Neural cell (in vitro differentiated cells): ENCODE data around the gene BLOC1S1. TPM values are rescaled to one million over a fixed set of nuclear protein-coding genes. Genes with fewer than 3 reads are reported as not detected.
A peak's percentile ranks its signal among the peaks of the same experiment; 100 is the strongest.

Experiments
- H2AFZ ChIP-seq: fragments of 200-600, 300-800 bp; sonication (generic), shearing (Covaris generic); 2 replicates; pipeline ENCODE4 v1.6.0; 2014; ENCODE audit warnings: low read depth, mild to moderate bottlenecking, antibody characterized with exemption, low read length, moderate library complexity
- H3F3A ChIP-seq: fragments of 200-600 bp; shearing (Covaris generic); 2 replicates; pipeline ENCODE4 v1.6.1; 2016; ENCODE audit warnings: mild to moderate bottlenecking, moderate library complexity, mixed read lengths, antibody characterized with exemption, low read length; ENCODE audit not compliant: insufficient read depth, poor library complexity, severe bottlenecking
- H3K27ac ChIP-seq: fragments of 200-600, 300-800 bp; sonication (generic), shearing (Covaris generic); 2 replicates; pipeline ENCODE4 v1.5.1; 2014; ENCODE audit warnings: mild to moderate bottlenecking, low read length, moderate library complexity
- H3K27me3 ChIP-seq: fragments of 300-800, 200-600 bp; sonication (generic), shearing (Covaris generic); 2 replicates; pipeline ENCODE4 v1.6.0; 2014; ENCODE audit warnings: mild to moderate bottlenecking, low read depth, low read length, moderate library complexity; ENCODE audit not compliant: insufficient read depth
- H3K36me3 ChIP-seq: fragments of 300-800, 200-600 bp; sonication (generic), shearing (Covaris generic); 2 replicates; pipeline ENCODE4 v1.5.1; 2014; ENCODE audit warnings: mild to moderate bottlenecking, antibody characterized with exemption, low read length, moderate library complexity; ENCODE audit not compliant: insufficient read depth
- H3K4me2 ChIP-seq: fragments of 300-800, 200-600 bp; sonication (generic), shearing (Covaris generic); 2 replicates; pipeline ENCODE4 v1.6.0; 2014; ENCODE audit warnings: mild to moderate bottlenecking, low read length
- H3K4me3 ChIP-seq: fragments of 300-800, 200-600 bp; sonication (generic), shearing (Covaris generic); 2 replicates; pipeline ENCODE4 v1.5.1; 2014; ENCODE audit warnings: mild to moderate bottlenecking, low read length, moderate library complexity
- H3K79me2 ChIP-seq: fragments of 200-600 bp; shearing (Covaris generic); replicated peaks from 2 replicates; pipeline ENCODE4 v1.6.0; 2014; ENCODE audit warnings: mild to moderate bottlenecking, low read length, moderate library complexity; ENCODE audit not compliant: insufficient read depth
- H3K9ac ChIP-seq: fragments of 300-800, 200-600 bp; sonication (generic), shearing (Covaris generic); 2 replicates; pipeline ENCODE4 v1.6.1; 2016; ENCODE audit warnings: mild to moderate bottlenecking, low read length, mixed read lengths
- H3K9me2 ChIP-seq: fragments of 200-600 bp; shearing (Covaris generic); 2 replicates; pipeline ENCODE4 v1.6.1; 2016; ENCODE audit warnings: mild to moderate bottlenecking, low read length, mixed read lengths; ENCODE audit not compliant: insufficient read depth
- H3K9me3 ChIP-seq: fragments of 200-600, 300-800 bp; sonication (generic), shearing (Covaris generic); 2 replicates; pipeline ENCODE4 v1.6.1; 2016; ENCODE audit warnings: mild to moderate bottlenecking, mixed run types, low read length, moderate library complexity, mixed read lengths
- H4K20me1 ChIP-seq: fragments of 200-600 bp; shearing (Covaris generic); 2 replicates; pipeline ENCODE4 v1.6.1; 2016; ENCODE audit warnings: mild to moderate bottlenecking, mixed run types; ENCODE audit not compliant: insufficient read depth
- EP300 ChIP-seq: fragments of 450-650 bp; conservative IDR thresholded peaks from 2 replicates; pipeline ENCODE4 v1.6.1; 2014; ENCODE audit warnings: antibody characterized with exemption, mild to moderate bottlenecking, moderate library complexity; ENCODE audit not compliant: poor library complexity, severe bottlenecking
- EZH2 ChIP-seq: fragments of 200-600, 300-800 bp; shearing (Covaris generic), sonication (generic); IDR thresholded peaks from 2 replicates; pipeline ENCODE4 v1.6.1; 2014; ENCODE audit warnings: antibody characterized with exemption, low read length, borderline replicate concordance, mild to moderate bottlenecking; ENCODE audit not compliant: insufficient read depth, poor library complexity, severe bottlenecking
- MXI1 ChIP-seq: fragments of 450-650 bp; conservative IDR thresholded peaks from 2 replicates; pipeline ENCODE4 v1.6.1; 2014; ENCODE audit warnings: antibody characterized with exemption, mild to moderate bottlenecking; ENCODE audit not compliant: poor library complexity, severe bottlenecking
- POLR2AphosphoS5 ChIP-seq: IDR thresholded peaks from 2 replicates; pipeline ENCODE4 v1.6.1; 2012
- RAD21 ChIP-seq: fragments of 450-650 bp; conservative IDR thresholded peaks from 2 replicates; pipeline ENCODE4 v1.6.1; 2014; ENCODE audit warnings: antibody characterized with exemption, mild to moderate bottlenecking, moderate library complexity
- REST ChIP-seq: IDR thresholded peaks from 2 replicates; pipeline ENCODE4 v1.6.1; 2012; ENCODE audit warnings: borderline replicate concordance
- SMC3 ChIP-seq: fragments of 450-650 bp; conservative IDR thresholded peaks from 2 replicates; pipeline ENCODE4 v1.6.1; 2014; ENCODE audit warnings: antibody characterized with exemption, mild to moderate bottlenecking, moderate library complexity; ENCODE audit not compliant: poor library complexity
- TAF1 ChIP-seq: IDR thresholded peaks from 2 replicates; pipeline ENCODE4 v1.6.1; 2012; ENCODE audit warnings: low read depth
- polyA plus RNA-seq: library from polyadenylated mRNA; depleted of rRNA; stranded (reverse); fragments of >200 nt; gene quantifications from 2 replicates; pipeline ENCODE4 v1.2.3, GENCODE V29; 2014
- TF ChIP-seq, protein P1 (sequence below): fragments of 450-650 bp; IDR thresholded peaks from 2 replicates; pipeline ENCODE4 v1.5.1; 2014; ENCODE audit warnings: antibody characterized with exemption, mild to moderate bottlenecking, moderate library complexity; ENCODE audit not compliant: poor library complexity, severe bottlenecking

The BLOC1S1 gene
- polyA plus RNA-seq, 1 donor from 2014 or later = 217 TPM

GRCh38 chr12:55724940-55725309, 9.1 kb downstream of the BLOC1S1 start:
- no peak overlapping the region for H2AFZ ChIP-seq
- no peaks in the 10 kb centered on the region for H3K9me3 ChIP-seq
- no peaks in the 10 kb centered on the region for H3K9me2 ChIP-seq
- H3K36me3 ChIP-seq = peaks cover 3% of the 10 kb centered on the region
- no peaks in the 10 kb centered on the region for H3K27me3 ChIP-seq
- TF ChIP-seq, protein P1, sequence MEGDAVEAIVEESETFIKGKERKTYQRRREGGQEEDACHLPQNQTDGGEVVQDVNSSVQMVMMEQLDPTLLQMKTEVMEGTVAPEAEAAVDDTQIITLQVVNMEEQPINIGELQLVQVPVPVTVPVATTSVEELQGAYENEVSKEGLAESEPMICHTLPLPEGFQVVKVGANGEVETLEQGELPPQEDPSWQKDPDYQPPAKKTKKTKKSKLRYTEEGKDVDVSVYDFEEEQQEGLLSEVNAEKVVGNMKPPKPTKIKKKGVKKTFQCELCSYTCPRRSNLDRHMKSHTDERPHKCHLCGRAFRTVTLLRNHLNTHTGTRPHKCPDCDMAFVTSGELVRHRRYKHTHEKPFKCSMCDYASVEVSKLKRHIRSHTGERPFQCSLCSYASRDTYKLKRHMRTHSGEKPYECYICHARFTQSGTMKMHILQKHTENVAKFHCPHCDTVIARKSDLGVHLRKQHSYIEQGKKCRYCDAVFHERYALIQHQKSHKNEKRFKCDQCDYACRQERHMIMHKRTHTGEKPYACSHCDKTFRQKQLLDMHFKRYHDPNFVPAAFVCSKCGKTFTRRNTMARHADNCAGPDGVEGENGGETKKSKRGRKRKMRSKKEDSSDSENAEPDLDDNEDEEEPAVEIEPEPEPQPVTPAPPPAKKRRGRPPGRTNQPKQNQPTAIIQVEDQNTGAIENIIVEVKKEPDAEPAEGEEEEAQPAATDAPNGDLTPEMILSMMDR = peak; percentile 25
- TF ChIP-seq TAF1 = no peak
- H3K27ac ChIP-seq = no peak overlapping the region
- H3K9ac ChIP-seq = no peak overlapping the region
- H3K4me3 ChIP-seq = no peak overlapping the region
- no peaks in the 10 kb centered on the region for H3F3A ChIP-seq
- no peak overlapping the region for H3K4me2 ChIP-seq
- H4K20me1 ChIP-seq = no peaks in the 10 kb centered on the region
- peaks cover 17% of the 10 kb centered on the region for H3K79me2 ChIP-seq

DNA sequence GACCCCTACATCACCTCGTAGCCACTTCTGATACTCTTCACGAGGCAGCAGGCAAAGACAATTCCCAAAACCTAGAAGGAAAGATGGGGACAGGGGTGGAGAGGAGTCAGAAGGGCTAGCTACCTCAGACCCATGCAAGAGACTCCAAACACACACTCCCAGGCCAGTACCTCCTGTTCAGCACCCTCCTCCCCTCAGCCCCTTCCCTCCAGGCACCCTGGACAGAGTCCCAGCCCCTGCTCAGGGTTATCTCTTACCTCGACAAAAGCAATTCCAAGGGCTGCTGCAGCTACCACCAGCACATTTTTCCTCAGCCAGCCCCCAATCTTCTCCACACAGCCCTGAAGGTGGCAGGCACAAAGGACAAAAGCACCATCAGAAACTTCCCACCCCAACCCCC, 9.7 kb downstream of the BLOC1S1 start:
- Histone ChIP-seq H3K9me3 (no peaks in the 10 kb centered on the region), H4K20me1 (no peaks in the 10 kb centered on the region), H3F3A (no peaks in the 10 kb centered on the region), H3K9me2 (no peaks in the 10 kb centered on the region), H2AFZ (no peak overlapping the region), H3K79me2 (peaks cover 17% of the 10 kb centered on the region), H3K27me3 (no peaks in the 10 kb centered on the region), H3K9ac (no peak overlapping the region), H3K4me2 (no peak overlapping the region), H3K36me3 (peaks cover 3% of the 10 kb centered on the region), H3K4me3 (no peak overlapping the region), H3K27ac (no peak overlapping the region)
- no peak for TF ChIP-seq MXI1
- TF ChIP-seq RAD21 = no peak
- TF ChIP-seq EZH2 = no peak
- TF ChIP-seq EP300 = no peak
- no peak for TF ChIP-seq SMC3
- TF ChIP-seq TAF1 = no peak
- no peak for TF ChIP-seq REST
- TF ChIP-seq, protein P1 = no peak
- TF ChIP-seq POLR2AphosphoS5 = no peak
